AG09319 (cell line): ENCODE data around the gene AIFM3.

ENCODE experiments used
- DNase-seq: peaks from one replicate; pipeline ENCODE4 v3.0.0-alpha.2; 2010; ENCODE audit warnings: low read depth; ENCODE audit errors: extremely low read depth
- TF ChIP-seq, protein P1 (sequence below): IDR thresholded peaks from 2 replicates; pipeline ENCODE4 v1.5.1; 2011; ENCODE audit warnings: low read depth, mild to moderate bottlenecking, inconsistent platforms, low read length, moderate library complexity

Gene AIFM3

DNA sequence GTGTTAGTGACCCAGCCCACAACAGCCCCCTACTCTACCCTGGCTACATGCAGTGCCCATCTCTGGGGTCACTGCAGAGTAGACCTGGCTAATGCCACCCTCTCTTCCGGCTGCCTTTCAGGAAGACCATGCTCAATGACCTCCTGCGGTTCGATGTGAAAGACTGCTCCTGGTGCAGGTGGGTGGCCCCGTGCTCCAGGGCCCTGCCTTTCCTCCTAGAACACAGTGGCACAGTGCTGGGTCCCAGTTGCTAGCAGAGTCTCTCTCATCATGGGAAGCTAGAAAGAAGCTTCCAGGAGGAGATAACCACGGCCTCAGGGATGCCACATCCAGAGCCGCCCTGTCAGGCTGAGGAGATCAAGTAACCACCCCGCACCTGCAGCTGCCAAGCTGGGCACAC, 18.7 kb downstream of the AIFM3 start:
- DNase-seq, result no peak
- TF ChIP-seq, protein P1, sequence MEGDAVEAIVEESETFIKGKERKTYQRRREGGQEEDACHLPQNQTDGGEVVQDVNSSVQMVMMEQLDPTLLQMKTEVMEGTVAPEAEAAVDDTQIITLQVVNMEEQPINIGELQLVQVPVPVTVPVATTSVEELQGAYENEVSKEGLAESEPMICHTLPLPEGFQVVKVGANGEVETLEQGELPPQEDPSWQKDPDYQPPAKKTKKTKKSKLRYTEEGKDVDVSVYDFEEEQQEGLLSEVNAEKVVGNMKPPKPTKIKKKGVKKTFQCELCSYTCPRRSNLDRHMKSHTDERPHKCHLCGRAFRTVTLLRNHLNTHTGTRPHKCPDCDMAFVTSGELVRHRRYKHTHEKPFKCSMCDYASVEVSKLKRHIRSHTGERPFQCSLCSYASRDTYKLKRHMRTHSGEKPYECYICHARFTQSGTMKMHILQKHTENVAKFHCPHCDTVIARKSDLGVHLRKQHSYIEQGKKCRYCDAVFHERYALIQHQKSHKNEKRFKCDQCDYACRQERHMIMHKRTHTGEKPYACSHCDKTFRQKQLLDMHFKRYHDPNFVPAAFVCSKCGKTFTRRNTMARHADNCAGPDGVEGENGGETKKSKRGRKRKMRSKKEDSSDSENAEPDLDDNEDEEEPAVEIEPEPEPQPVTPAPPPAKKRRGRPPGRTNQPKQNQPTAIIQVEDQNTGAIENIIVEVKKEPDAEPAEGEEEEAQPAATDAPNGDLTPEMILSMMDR, result no peak

DNA sequence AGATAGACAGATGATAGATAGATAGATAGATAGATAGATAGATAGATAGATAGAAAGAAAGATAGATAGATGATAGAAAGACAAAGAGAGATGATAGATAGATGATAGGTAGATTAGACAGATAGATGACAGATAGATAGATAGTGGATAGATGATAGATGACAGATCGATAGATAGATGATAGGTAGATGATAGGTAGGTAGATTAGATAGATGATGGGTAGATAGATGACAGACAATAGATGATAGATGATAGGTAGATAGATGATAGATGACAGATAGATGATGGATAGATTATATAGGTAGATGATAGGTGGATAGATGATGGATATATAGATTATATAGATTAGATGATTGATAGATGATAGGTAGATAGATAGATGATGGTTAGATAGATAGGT, 19.3 kb downstream of the AIFM3 start:
- DNase-seq, result no peak
- TF ChIP-seq, protein P1, result no peak

DNA sequence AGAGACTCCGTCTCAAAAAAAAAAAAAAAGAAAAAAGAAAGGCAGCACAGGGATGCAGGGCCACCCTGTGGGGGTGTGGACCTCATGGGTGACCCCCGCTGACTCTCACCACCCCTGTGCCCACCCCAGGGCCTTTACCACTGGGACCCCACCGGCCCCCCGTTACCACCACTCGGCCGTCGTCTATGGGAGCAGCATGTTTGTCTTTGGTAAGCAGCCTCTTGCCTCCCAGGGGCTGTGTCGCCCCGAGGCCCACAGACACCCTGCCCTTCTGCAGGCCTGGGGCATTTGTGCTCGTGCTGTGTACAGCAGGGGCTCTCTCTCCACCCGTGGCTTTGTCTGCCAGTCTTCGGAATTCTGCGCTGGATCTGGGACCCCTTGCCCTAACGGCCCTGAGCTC, 20.3 kb downstream of the AIFM3 start:
- TF ChIP-seq, protein P1, result no peak
- DNase-seq, result no peak

DNA sequence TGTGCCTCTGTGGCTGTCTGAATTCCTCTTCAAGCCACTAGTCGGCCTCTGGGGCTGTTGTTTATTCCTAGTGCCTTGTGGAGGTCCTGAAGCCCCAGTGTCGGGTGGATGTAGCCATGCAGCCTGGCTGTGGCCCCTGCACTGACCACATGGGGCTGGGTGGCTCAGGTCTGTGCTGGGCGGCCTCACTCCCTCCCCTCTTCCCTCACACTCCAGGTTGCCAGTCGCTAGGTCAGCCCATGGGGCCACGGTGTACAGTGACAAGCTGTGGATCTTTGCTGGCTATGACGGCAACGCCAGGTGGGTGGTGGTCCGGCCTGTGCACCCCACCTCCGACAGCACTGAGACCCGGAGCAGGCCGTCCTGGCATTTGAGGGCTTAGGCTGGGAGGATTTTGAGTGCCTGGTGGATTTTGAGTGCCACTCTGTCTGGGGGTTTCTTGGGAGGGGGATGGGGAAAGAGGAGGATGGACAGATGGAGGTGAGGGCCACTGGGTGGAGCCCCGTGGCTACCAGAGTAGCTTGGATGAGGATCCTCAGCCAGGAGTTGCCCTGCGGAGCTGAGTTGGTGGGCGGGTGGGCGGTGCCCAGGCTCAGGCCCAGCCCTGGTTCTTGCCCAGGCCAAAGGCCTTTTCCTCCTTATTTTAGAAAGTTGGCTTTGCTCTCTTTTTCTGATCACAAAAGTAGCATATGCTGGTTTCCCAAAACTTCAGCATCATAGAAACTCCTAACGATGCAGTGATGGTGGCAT, 21.7 kb downstream of the AIFM3 start:
- TF ChIP-seq, protein P1, result no peak
- DNase-seq, result no peak

DNA sequence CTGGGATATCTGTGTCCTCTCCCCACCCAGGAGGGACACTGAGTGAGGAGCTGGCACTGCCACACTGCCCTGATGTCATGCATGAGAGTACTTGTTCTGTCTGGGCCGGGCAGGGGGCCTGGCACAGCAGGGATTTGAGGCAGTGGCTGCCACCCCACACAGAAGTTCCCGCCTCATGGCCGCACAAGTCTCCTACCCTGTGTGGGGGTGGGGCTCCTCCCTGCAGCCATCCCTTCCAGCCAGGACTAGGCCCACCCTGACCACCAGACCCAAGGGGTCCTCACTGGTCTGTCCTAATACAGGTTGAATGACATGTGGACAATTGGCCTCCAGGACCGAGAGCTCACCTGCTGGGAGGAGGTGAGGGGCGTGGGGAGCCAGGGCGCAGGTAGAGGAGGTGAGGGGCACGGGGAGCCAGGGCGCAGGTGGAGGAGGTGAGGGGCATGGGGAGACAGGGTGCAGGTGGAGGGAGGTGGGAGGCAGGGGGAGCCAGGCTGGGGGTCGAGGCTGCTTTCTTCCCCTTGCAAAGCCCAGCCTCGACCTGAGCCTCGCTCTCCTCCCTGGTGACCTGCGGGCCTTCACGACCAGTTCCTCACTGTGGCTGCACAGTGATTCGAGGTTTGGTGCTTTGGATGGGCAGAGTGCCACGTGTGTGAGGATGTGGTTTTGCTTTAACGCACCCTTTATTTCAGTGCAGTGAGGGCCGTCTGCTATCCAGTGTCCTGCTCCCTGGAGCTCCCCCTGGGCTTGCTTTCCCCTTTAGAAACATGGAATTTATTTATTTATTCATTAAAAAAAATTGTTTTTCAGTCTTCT, 22.5 kb downstream of the AIFM3 start:
- DNase-seq, result no peak
- TF ChIP-seq, protein P1, result no peak

DNA sequence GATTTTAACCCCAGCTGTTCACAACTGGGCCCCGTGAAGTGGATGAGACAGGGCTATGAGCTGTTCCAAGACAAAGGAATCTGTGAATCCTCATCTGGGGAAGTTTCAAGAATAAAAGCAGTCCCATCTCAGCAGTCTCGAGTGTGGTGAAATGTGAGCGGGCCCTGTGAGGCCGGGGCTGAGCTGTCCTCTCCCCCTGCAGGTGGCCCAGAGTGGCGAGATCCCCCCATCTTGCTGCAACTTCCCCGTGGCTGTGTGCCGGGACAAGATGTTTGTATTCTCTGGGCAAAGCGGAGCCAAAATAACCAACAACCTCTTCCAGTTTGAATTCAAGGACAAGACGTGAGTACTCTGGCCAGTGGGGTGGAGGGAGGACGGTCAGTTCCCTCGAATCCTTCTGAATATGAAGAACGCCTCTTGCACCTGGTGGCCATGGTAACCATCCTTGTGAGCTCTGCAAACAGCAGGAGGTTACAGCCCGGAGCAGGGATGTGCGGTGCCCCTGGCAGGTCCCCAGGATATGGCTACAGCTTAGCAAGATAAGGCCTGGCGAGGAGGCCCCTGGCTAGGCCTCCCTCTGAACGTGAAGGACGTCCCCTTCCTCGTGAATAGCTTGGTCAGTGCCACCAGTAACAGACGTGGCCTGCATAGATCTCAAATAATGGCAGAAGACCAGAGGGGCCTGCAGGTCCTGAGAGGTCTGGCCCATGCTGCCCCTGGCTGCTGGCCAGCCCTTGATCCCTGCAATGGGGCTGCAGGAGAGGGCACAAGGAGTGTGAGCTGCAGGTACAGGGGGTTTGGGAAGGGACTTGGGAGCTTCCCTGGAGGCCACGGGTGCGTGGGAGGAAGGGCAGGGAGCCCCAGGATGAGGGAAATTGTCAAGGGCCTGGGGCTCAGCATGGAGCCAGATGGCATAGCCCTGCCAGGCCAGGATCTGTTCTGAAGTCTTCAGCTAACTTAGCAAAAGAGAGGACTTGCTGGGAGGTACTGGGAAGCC, 23.4 kb downstream of the AIFM3 start:
- TF ChIP-seq, protein P1, result no peak
- no peak for DNase-seq
